GM12891 (cell line): ENCODE measurements around the gene GNAQ.

Experiments used
- DNase-seq: peaks from one replicate; pipeline ENCODE4 v3.0.0; 2011; ENCODE audit warnings: low spot score; ENCODE audit not compliant: insufficient read length
- FAIRE-seq: peaks from 2 replicates; lab custom pipeline; 2011; peaks lifted over from hg19 to GRCh38; lab: Jason Lieb, UNC
- PAX5 ChIP-seq: IDR thresholded peaks from 2 replicates; pipeline ENCODE4 v1.6.1; 2011; ENCODE audit warnings: low read length, moderate library complexity, mild to moderate bottlenecking; ENCODE audit not compliant: insufficient read depth, severe bottlenecking
- POLR2A ChIP-seq: IDR thresholded peaks from 2 replicates; pipeline ENCODE4 v1.6.1; 2011; ENCODE audit warnings: low read depth, low read length, control low read depth
- POLR2AphosphoS5 ChIP-seq: IDR thresholded peaks from 2 replicates; pipeline ENCODE4 v1.6.1; 2011; ENCODE audit warnings: low read depth, low read length, control low read depth
- POU2F2 ChIP-seq: IDR thresholded peaks from 2 replicates; pipeline ENCODE4 v1.6.1; 2011; ENCODE audit warnings: low read depth, mild to moderate bottlenecking, control low read depth, low read length, moderate library complexity
- SPI1 ChIP-seq: IDR thresholded peaks from 2 replicates; pipeline ENCODE4 v1.6.1; 2011; ENCODE audit warnings: low read depth, low read length, control low read depth
- TAF1 ChIP-seq: IDR thresholded peaks from 2 replicates; pipeline ENCODE4 v1.6.1; 2011; ENCODE audit warnings: low read depth, low read length, control low read depth

GNAQ gene

GRCh38 chr9:77798140-77798539 lies 233.5 kb downstream of the GNAQ start:
- no peak for DNase-seq
- TF ChIP-seq PAX5: no peak
- no peak for TF ChIP-seq POLR2AphosphoS5
- TF ChIP-seq TAF1: no peak
- FAIRE-seq: no peak

DNA sequence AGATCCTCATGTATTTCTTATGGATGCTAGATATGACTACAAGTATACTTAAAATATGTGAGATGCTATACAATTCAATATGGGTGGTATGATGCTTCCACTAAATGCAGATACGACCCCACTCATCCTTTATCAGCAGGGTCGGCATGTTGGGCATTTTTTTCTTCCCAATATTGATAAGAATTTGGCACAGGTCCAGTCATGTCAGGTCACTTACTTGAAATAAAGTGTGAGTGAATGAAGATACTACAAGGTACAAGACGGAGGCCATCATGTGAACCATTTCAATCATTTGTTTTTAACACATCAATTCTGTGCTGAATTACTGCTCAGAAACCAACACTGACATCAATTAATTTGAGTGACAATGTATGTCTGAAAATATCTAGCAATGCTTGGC lies 236.6 kb downstream of the GNAQ start:
- DNase-seq: no peak
- no peak for FAIRE-seq
- TF ChIP-seq POLR2A (no peak), PAX5 (no peak), TAF1 (no peak), POU2F2 (no peak), SPI1 (no peak), POLR2AphosphoS5 (no peak)

- TF ChIP-seq PAX5 (no peak), POLR2A (no peak), SPI1 (no peak), POLR2AphosphoS5 (no peak), POU2F2 (no peak), TAF1 (no peak)
- DNase-seq: no peak
- FAIRE-seq: no peak
Observed at GRCh38 chr9:77793849-77794248, 237.8 kb downstream of the GNAQ start.

GRCh38 chr9:77789891-77790290 lies 241.7 kb downstream of the GNAQ start:
- DNase-seq (no peak), FAIRE-seq (no peak)
- no peak for TF ChIP-seq TAF1
- no peak for TF ChIP-seq POU2F2
- no peak for TF ChIP-seq PAX5
- TF ChIP-seq POLR2AphosphoS5: no peak
- no peak for TF ChIP-seq POLR2A

DNA sequence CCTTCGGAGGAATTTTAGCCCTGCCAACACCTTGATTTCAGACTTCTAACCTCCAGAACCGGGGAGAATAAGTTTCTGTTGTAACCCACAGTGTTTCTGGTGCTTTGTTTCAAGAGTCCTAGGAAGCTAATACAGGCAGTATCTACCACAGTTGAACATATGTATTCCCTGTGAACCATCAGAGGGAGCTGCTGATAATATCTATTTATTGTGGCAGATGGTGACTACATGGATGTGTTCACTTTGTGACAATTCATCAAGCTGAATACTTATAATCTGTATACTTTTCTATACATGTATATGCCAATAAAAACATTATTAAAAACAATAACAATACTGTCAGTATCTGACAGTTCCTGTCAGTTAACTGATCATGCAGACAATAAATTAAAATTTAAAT lies 246.3 kb downstream of the GNAQ start:
- no peak for FAIRE-seq
- TF ChIP-seq POU2F2 (no peak), PAX5 (no peak), POLR2A (no peak), SPI1 (no peak), POLR2AphosphoS5 (no peak), TAF1 (no peak)
- no peak for DNase-seq

DNA sequence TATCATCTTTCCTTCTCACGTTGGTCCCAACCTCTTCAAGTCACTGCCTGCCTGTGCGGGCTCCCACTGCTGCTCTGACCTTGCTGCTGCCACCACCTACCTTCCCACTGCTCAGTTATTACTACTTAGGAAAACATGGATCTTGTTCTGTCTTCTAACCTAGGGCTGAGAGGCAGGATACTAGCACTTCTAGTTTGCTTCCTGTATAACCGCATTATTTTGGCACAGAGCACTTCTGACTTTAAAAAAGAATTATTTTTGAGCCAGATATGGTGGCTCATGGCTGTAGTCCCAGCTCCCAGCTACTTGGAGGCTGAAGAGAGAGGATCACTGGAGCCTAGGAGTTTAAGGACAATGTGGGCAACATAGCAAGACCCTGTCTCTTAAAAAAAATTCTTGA lies 248.1 kb downstream of the GNAQ start:
- TF ChIP-seq PAX5: no peak
- no peak for TF ChIP-seq SPI1
- no peak for TF ChIP-seq TAF1
- TF ChIP-seq POLR2AphosphoS5: no peak
- no peak for TF ChIP-seq POLR2A
- TF ChIP-seq POU2F2: no peak
- FAIRE-seq (no peak), DNase-seq (no peak)

DNA sequence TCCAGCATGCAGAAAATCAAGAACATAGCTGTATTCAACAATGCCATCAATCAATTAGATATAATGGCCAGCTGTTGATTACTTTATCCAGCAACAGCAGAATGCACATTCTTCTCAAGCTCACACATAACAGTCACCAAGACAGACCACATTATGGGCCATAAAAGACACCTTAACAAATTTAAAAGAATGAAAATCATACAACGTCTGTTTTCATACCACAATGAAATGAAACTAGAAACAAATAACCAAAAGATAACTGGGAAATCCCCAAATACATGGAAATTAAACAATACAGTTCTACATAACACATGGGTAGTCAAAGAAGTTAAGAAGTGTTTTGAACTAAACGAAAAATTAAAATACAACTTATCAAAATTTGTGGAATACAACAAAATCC lies 252.6 kb downstream of the GNAQ start:
- no peak for DNase-seq
- FAIRE-seq: no peak
- no peak for TF ChIP-seq POLR2AphosphoS5
- TF ChIP-seq POLR2A: no peak
- no peak for TF ChIP-seq SPI1
- no peak for TF ChIP-seq TAF1
- TF ChIP-seq POU2F2: no peak

- TF ChIP-seq PAX5: no peak
- TF ChIP-seq SPI1: no peak
- TF ChIP-seq POLR2AphosphoS5: no peak
- no peak for TF ChIP-seq TAF1
- no peak for TF ChIP-seq POLR2A
- no peak for TF ChIP-seq POU2F2
- FAIRE-seq: no peak
- DNase-seq: no peak
Observed at GRCh38 chr9:77773381-77773780, 258.2 kb downstream of the GNAQ start.

- TF ChIP-seq POLR2AphosphoS5: no peak
- DNase-seq: no peak
- no peak for FAIRE-seq
Observed at GRCh38 chr9:77772646-77773045, 259.0 kb downstream of the GNAQ start.

DNA sequence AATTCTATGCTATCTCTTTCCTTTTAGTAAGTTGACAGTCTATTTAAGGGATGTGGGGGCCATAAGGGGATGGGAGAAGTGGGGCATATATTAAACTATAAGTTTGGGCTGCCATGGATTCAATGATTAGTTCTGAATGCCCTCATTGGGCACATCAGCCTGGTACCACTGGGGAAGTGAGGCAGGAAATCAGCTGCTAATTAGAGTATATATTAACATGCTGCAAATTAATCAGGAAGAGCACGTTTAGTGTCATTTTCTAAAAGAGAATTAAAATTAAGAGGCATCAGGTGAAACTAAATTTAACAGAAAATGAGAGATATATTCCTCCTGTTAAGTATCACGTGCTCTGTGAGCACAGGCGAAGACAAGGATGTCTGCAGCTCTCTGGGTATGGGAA lies 260.4 kb downstream of the GNAQ start:
- TF ChIP-seq SPI1 (no peak), POLR2A (no peak), PAX5 (no peak), POLR2AphosphoS5 (no peak), TAF1 (no peak), POU2F2 (no peak)
- DNase-seq: no peak
- no peak for FAIRE-seq
